ENCODE results near the gene NLRC5.
"Not testable (repeated sequence)": the region's sequence is repeated elsewhere in the genome, so short reads cannot be mapped to it uniquely, and the experiment has no call there.

Gene NLRC5

GRCh38 chr16:56961386-56961785, 28.0 kb upstream of the NLRC5 start:
- DNase-seq: no peak

GRCh38 chr16:56961851-56962281, 27.5 kb upstream of the NLRC5 start, which contains the start of gene CETP:
TSS of gene CETP (plus strand) at chr16:56961950. CDS start at chr16:56961980, 30 bp downstream.
- DNase-seq: no peak

GRCh38 chr16:56964243-56965148, 24.9 kb upstream of the NLRC5 start:
- DNase-seq: no peak

GRCh38 chr16:56965149-56966092, 23.9 kb upstream of the NLRC5 start:
- no peak for DNase-seq

GRCh38 chr16:56966093-56966475, 23.3 kb upstream of the NLRC5 start:
- no peak for DNase-seq

- no peak for DNase-seq
Measured at GRCh38 chr16:56967733-56968132, 21.6 kb upstream of the NLRC5 start.

- no peak for DNase-seq
Measured at GRCh38 chr16:56969769-56970168, 19.6 kb upstream of the NLRC5 start.

GRCh38 chr16:56970934-56971767, 18.2 kb upstream of the NLRC5 start:
- DNase-seq: no peak

- DNase-seq: no peak
Measured at GRCh38 chr16:56971768-56972043, 17.7 kb upstream of the NLRC5 start.

- no peak for DNase-seq
Measured at GRCh38 chr16:56972403-56973293, 16.7 kb upstream of the NLRC5 start.

- DNase-seq: no peak
Measured at GRCh38 chr16:56973294-56973689, 16.1 kb upstream of the NLRC5 start.

- DNase-seq: not testable (repeated sequence)
Measured at GRCh38 chr16:56973899-56974298, 15.5 kb upstream of the NLRC5 start.

GRCh38 chr16:56974549-56975300, 14.6 kb upstream of the NLRC5 start:
- DNase-seq: no peak

- DNase-seq: no peak
Measured at GRCh38 chr16:56975714-56976113, 13.6 kb upstream of the NLRC5 start.

- DNase-seq: no peak
Measured at GRCh38 chr16:56977216-56977615, 12.1 kb upstream of the NLRC5 start.

- DNase-seq: no peak
Measured at GRCh38 chr16:56977823-56978430, 11.4 kb upstream of the NLRC5 start.

GRCh38 chr16:56980201-56980535, 9.2 kb upstream of the NLRC5 start:
- DNase-seq: no peak

- no peak for DNase-seq
Measured at GRCh38 chr16:56980792-56981724, 8.3 kb upstream of the NLRC5 start.

GRCh38 chr16:56981729-56982271, 7.6 kb upstream of the NLRC5 start:
- no peak for DNase-seq

Data from NCI-H2171 (cell line).